ENCODE results near the gene WDR72.
"Not testable (repeated sequence)": the region's sequence is repeated elsewhere in the genome, so short reads cannot be mapped to it uniquely, and the experiment has no call there.

Gene WDR72

DNA sequence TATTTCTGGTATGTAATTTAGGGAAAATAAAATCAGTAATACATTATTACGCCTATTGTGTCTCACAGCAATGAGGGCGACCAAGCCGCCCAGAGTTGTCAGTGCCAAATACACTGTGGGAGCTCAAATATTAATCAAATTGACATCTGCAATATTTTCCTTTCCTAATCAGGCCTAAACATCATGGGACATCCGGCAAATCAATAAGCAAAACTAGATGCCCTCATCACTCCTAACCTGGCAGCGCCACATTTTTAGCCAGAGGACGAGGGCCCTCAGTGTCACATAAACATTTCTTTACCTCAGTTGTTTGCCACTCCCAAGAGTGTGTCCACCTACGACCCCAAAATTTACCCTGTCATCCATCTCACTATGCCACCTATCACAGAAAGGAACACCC, 64.1 kb downstream of the WDR72 start:
- no peak for DNase-seq

DNA sequence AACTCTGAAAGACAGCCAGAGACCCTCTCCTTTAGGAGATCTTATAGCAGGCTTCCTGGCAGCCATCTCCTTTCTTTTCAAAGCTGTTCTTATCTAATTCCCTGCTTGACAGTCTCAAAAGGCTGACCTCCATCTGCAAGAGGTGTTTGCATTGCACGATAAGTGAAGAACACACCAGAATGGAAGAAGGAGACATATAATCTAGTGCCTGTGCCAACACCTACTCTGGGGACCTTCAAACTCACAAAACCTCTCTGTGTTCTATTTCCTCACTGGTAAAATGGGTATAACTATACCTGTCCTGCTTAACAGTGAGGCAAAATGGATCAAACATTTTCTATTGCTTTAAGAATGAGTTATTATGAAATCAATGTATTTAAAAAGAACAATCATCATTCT, 65.0 kb downstream of the WDR72 start:
- DNase-seq = no peak

DNA sequence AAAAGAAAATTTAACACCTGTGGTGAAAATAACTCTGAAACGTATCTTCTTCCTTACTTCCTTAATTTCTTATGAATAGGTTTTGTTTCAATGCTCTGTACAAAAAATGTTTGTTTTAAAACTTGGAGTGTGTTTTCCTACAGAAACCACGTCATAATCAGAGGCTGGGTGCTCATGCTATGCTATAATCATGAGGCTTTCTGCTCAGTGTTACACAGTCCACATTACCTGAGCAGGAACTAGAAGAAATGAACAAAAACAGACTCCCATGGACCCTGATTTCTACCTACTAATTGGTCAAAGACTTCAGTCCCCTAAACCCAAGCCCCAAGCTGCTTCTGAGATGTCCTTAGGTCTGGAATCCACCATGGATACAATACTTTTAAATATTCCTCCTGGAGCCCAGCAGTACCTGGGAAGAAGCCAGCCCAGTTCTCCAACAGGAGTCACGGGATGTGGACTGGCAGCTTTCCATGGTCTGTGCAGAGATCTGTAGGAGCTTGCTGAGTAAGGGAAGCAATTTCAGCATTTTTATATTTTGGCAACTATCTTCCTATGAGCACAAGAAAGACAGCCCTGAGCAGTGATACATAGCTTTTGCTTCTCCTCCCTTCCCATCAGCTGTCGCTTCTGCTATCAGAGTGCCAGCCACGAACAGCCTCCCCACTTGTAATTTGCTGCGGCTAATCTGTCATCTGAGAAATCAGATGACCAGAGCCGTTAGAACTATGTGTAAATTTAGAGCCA, 65.6 kb downstream of the WDR72 start:
- no peak for DNase-seq

DNA sequence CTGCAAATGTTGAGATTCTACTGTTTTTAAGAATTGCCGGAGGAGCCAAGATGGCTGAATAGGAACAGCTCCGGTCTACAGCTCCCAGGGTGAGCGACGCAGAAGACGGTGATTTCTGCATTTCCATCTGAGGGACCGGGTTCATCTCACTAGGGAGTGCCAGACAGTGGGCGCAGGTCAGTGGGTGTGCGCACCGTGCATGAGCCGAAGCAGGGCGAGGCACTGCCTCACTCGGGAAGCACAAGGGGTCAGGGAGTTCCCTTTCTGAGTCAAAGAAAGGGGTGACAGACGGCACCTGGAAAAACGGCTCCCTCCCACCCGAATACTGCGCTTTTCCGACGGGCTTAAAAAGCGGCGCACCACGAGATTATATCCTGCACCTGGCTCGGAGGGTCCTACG, 75.3 kb downstream of the WDR72 start:
- DNase-seq = not testable (repeated sequence)

DNA sequence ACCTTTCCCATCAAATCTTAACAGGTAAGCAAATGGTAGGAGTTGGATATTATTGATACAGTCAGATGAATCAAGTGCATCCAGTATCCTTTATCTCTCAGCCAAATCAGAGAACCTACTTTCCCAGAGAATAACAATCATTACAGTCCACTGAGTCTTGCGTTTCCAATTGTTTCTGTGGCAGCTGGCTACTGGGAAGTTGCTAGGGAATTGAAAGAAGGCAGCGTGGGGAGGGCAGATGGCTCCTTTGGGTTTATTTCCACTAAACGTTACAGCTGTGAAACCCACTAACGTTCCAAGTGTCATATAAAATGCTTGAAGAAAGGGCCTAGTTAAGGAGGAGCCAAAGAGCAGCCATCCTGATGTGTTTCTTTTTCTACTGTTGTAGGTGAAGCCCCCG, 78.4 kb downstream of the WDR72 start:
- DNase-seq = no peak

DNA sequence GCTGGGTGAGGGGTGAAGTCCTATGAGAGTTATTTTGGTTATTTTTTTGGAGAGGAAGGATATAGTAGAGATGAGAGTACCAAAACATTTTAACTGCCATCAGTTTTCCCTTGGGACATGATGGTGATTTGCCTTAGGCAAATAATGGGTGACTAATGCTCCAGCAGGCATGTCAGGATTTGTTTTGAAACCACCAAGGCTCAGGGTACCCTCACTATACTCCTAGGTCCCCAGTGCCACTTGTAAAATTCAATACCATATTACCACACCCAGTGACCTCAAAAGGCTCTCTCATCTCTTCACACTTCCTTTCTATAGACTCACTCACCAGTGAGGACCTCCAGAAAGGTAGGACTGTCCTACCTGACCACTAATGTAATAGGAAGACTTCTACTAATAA, 83.6 kb downstream of the WDR72 start:
- no peak for DNase-seq

DNA sequence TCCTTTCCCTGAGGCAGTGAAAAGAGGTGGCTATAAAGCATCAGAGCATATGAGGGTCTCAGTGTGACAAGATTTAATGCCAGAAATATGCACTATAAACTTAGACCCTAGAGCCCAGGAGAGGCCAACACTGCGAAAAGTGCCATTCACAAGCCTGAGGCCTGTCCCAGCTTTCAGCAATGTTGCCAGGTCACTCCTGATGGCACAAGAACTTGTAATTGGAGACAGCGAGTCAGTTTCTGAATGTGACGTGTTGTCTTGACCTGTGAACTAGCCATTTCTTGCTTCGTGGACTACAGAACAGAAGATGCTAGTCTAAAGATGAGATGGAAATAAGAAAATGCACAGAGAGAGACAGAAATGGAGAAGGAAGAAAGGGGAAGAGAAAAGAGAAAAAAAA, 87.9 kb downstream of the WDR72 start:
- DNase-seq = no peak

DNA sequence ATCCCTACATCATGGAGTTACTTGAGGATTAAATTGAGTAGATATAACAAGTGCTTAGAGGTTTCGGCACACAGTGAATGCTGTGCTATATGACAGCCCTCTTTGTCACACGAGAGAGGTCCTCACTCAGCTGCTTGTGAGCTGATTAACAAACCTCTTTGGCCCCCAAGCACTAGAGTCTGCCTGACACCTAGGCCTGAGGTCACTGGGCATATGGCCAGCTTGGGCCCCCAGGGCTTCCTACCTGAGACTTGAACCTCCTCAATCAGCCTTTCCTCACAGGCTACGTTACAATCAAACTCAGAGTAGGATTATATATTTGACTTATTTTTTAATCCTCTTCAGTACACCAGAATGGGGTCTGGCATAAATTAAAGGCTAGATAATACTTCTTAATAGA, 88.8 kb downstream of the WDR72 start:
- DNase-seq = no peak

DNA sequence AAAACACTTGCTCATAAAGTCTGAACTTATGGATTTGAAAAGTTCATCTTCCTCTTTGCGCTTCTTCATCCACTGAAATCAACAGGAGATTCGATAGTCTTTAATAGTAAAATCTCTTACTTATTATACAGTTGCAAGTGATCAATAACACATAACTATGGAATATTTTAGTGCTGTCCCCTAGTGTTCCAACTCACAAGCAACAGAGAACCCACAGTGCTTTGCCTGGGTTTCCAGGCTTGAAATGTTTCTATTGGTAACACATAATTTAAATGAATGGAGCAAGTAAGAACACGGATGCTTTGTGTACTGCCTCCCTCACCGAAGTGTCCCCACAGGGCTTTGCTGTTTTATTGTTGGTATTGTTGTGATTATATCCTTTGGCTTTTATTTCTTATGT, 93.5 kb downstream of the WDR72 start:
- no peak for DNase-seq

DNA sequence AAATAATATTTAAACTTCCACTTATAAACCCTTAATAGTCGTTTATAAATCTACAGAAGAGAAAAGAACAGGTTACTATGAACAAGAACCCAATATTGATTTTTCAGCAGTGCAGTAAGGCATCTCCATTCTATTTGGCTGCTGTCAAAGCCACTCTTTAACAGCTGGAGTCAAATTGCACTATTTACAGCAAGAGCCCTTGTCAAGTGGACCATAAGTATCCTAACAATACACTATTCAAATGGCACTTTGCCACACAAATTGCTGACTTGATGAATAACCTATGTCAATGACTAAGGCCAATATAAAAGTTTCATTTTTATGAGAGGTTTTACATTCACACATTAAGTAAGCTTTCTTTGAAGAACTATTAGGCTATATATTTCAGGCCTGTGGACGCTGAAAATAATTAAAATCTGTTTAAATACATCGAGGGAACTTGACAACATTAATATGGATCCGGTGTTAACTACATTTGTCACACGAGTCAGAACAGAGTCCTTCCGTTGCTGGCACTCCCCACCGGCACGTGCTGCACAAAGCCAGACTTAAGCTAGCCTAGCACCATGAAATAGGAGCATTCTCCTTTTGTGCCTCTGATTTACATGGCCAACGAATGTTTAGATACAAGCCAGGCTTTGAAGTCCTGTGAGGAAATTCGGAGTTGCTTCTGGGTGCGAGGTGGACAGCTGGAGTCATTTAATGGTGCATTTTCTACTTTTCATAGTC, 100.5 kb downstream of the WDR72 start:
- peak; percentile 93 for DNase-seq

DNA sequence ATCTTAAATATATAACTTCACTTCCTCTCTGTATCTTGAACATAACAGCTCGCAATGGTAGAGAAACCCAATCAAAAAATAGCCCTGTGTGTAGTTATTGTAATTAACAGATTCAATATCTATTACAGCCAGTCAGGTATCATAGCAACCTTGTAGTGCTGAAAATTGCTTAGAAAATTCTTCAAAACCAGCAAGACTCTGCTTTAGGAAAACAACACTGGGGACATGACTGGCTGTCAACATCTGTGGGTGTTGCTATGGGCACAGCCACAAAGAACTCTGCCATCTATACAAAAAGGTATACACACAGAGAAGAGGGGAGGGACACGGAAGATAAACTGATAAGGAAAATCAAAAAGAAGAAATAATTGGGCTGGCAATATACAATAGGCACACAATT, 101.2 kb downstream of the WDR72 start:
- no peak for DNase-seq

DNA sequence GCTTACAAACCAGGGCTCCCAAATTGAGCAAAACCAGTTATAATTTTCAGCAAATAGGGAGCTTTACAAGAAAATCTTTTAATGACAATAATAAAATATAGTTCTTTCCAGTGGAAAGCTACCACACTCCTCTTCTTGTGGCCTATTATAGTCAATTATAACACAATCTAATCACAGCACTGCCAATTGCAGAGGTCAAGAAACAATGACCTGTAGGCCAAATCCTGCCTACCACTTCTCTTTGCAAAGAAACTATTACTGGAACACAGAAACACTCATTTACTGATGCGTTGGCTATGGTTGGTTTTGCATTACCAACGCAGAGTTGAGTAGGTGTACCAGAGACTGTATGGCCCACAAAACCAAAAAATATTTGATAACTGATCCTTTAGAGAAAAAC, 110.5 kb downstream of the WDR72 start:
- DNase-seq = no peak

DNA sequence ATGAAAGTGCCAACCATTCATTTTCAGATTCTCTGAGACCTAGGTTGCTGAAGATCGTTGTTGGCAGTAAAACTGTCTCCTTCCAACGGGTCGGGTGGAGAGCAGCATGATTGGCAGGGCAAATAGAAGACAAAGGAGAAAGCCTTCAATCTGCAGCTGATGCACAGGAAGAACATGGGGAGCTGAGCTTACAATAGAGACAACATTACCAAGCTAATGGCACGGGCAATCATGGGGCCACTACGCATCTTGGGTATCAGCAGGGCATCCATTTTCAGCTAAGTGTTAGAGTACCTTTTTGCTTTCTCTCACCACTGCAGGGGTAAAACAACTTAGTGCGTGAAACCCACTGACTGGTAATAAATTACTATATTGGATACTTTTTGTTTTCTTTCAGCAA, 114.8 kb downstream of the WDR72 start:
- peak; percentile 47 for DNase-seq

DNA sequence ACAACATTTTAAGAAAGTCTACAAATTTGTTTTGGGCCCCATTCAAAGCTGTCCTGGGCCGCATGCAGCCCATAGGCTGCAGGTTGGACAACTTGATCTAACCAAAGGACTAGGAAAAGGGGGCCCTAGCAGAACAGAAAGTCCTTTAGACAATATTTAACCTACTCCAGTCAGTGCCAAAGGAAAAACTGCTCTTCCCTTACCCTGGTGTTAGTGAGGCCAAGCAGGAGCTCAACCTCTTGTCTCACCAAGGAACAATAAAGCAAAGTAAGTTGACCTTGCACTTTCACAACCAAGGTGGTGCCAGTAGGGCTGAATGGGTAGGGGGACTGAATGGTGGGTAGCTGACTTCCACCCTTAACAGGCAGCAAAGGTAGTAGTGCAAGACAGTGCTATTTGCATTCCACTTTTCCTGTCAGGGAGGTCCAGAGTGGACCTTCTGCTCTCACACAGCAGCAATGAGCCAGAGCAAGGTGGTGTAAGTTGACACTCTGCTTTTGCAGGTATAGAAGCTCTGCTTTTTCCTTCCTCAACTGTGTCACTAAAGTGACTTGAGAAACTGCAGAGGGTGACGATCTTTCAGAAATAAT, 124.9 kb downstream of the WDR72 start:
- DNase-seq = no peak

DNA sequence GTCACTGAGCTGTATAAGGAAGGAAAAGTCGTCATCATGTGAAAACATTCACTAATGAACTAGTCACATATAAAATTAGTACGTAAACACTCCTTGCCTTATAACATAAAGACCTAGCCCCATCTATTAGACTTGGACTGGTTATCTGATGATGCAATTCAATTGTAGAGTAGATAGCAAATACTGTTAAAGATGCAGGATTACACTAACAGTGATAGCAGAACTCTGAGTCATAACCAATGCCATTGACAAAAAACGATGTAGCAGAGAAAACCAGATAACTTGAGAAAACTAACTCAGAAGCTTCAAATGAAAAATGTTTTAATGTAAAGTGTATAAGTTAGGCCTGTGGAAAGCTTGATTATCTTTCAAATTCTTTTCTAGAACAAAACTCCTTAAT, 132.2 kb downstream of the WDR72 start:
- DNase-seq = no peak

DNA sequence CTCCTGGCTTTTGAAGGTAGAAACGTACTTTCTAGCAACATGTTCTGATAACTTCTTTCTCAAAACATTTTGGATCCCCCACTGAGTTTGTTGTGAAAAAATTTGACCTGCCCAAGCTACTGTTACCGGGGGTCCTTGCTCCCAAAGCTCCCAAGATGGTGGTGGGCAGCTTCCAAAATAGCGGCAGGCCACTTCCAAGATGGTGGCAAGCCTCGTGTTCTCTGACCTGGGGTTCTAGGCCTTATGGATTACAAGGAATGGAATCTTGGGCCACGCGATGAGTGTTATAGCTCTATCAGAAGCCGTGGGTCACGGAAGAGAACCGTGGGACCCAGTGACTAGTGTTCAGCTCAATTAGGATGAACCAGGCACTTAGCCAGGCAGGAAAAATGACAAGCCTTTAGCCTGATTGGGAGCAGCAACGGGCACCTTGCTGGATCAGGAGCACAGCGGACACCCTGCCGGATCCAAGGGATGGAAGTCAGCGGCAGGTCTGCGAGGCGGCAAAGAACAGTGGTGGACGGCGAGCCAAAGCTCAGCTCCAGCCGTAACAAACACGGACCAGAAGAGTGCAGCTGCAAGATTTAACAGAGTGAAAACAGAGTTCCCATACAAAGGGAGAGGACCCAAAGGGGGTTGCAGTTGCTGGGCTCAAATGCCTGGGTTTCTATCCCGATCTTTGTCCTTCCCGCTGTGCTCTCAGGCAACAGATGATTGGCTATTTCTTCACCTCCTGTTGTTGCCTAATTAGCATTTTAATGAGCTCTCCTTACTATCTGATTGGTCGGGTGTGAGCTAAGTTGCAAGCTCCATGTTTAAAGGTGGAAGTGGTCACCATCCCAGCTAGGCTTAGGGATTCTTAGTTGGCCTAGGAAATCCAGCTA, 133.3 kb downstream of the WDR72 start:
- DNase-seq = no peak

DNA sequence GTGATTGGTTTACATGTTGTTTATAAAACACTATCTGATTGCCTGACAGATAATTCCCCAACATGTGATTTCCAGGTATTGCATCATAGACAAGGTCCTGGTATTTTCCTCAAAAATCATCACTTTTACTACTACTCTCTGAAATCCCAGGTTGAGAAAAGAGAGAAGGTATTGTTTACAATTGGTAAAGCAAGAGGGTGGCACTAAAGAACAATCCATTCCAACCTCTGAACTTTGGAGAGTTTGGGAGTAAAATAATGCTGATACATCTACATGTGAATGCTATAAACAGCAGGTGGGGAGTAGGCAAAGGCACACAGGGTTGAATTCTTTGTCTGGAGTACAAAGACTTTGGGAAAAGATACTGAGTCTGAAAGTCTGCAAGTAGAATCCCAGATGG, 134.2 kb downstream of the WDR72 start:
- DNase-seq = no peak

DNA sequence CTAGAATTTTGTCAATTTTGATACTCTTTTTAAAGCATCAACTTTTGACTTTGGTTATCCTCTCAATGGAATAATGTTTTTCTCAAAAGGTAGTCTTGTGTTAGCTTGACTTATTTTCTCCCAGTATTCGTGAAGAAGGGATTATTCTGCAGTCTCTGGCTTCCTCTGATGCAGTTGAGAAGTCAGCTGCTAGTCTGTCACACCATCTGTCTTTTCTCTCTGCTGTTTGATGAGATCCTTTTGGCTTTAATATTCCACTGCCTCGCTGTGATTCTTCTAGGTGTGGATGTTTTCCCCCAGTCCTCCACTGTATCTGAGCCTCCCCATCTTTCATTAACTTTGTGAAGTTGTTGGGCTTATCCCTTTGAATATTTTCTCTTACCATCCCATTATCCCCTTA, 141.0 kb downstream of the WDR72 start:
- no peak for DNase-seq

DNA sequence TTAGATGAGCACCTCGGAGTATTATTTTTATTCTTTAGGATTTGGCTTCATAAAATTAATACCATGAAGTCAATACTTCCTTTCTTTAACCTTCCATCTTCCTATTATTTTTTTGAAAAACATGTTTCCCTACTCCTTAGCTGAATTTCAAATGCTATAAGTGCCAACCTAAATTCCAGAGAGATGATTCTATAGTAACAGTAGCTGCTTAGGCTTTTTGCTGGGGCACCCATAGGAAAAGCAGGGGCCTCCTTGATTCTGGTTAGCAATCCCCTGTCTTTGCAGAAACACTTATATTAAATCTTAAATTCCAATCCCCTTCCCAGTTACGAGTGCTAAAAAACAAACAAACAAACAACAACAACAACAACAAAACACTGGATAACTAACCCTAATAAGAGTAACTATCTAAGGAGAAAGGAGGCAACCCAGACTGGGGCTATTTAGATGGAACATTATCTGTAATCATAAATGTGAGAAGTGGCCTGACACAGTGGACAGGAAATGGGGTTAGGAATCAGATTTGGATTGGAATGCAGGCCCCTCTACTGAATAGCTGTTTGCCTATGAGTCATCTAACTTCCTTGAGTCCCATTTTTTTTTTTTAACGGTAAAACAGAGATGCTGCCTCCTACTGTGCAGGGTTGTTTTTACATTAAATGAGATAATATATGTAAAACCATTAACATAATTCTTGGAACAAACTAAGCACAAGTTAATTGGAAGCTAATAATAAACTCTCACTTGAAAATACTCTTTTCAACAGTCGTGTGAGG, 148.1 kb downstream of the WDR72 start:
- DNase-seq = no peak

DNA sequence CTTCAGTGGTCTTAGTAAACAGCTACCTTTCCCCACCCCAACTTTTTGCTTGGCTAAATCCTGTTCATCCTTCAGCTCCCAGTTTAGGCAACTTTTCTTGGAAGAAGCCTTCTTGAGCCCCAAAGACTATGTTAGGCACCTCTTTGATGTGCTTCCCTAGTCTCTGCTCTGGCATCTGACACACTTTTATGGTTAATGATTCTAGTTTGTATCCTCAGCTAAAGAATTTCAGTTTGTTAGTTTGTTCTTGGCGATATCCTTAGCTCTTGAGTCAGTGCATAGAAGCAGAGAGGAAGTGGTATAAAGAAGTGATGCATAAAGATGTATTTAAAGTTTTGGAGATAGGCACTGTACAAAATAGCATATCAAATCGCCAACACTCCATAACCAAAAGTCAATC, 168.4 kb downstream of the WDR72 start:
- DNase-seq = no peak

DNA sequence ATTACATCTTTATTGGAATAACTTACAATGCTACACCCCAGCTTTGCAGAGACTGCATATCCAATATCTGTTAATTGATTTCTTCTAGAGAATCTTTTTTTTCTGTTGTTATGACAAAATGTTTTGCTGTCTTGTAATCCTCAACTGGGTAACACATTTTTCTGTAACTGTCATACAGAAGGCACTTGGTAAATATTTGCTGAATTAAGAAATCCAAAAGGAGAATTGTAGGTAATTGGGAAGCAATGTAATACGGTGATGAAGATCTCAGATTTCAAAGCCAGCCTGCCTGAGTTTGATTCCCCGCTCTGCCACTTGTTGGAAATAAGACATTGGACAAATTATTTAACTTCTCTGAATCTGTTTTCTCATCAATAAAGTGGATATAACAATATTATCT, 169.1 kb downstream of the WDR72 start:
- DNase-seq = no peak

DNA sequence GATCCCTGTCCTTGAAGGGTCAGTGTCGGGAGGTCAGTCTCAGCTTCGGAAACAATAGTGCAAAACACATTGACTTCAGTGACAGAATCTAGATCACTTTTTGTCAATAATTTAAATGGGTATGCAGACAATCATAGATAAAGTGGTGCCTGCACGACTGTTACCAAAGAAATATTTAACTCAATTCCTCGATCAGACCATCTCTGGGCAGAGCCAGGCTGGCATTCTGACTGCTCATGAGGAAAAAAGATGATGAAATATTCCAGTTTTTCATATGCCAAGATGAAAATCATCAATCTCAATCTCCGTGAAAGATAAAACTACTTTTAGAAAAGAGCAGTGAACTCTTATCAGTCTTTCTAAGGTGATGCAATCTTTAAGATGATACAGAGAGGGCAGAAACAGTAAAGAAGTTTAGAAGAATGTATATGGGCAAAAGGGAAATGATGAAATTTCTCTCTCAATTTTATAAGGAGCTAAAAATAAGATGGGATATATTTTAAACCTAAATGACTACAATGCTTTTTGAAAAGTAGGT, 169.9 kb downstream of the WDR72 start:
- no peak for DNase-seq
